Stimulated activated CD4-positive, alpha-beta T cell treated with anti-CD3 and anti-CD28 coated beads, Interleukin-2, amount 100 ng/mL, for 24 hours (primary cell): Measurements from ENCODE around the gene FRG2B.
"Not testable (repeated sequence)": the region's sequence is repeated elsewhere in the genome, so short reads cannot be mapped to it uniquely, and the experiment has no call there.

ENCODE experiments used
- DNase-seq, 2 donors: peaks; one replicate each; pipeline ENCODE4 v3.0.0-alpha.2; 2020

The FRG2B gene

DNA sequence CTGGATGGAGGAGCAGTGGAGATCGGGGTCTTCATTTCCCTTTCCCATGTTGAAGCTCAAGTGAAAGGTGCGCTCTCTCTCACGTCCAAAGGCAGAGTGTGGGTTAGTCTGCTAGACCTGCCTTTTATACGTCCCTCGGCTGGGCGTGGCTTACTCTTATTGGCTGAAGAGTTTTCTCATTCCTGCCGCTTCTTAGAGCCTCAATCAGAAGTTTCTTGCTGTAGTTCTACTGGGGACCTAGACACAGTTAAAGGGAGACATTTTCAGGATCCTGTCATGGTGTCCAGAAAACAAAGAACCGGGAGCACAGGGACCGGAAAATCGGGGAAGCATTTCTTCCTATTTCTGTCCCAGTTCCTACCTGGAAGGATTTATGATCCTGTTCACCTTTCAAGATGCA is at the start of gene FRG2B:
Gene FRG2B (minus strand): TSS at position 101 of the 400 bp plus-strand sequence. CDS start 53 bp downstream, at position 48.
- DNase-seq: not testable (repeated sequence)

DNA sequence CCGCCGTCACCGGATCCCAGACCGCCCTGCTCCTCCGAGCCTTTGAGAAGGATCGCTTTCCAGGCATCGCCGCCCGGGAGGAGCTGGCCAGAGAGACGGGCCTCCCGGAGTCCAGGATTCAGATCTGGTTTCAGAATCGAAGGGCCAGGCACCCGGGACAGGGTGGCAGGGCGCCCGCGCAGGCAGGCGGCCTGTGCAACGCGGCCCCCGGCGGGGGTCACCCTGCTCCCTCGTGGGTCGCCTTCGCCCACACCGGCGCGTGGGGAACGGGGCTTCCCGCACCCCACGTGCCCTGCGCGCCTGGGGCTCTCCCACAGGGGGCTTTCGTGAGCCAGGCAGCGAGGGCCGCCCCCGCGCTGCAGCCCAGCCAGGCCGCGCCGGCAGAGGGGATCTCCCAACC is 40.9 kb upstream of the FRG2B start:
- DNase-seq: not testable (repeated sequence)

DNA sequence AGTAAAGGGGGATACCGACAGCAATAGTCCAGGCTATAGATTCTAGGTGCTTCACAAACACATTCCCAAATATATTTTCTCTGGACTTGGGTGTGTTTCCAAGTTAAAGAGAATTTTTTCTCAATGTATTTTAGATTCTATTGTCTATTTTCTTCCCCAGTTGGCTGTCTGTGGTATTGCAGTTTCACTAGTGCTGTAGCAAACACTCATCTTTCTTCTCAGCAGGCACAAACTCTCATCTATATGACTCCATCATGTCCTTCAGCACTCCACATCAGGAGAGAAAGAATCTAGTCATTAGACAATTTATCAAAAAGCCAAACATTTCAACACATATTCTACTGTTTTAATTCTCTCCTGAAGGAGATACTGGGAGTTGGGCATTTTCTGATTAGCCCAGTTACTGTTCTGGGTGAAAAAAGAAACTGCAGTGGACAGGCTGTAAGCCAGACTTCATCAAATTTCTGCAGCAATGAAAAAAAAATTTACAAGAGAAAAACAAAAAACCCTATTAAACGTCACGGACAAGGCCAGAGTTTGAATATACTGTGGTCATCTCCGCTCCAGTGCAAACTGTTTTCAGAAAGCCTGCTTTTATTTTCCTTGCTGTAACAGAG is 37.1 kb upstream of the FRG2B start:
- not testable (repeated sequence) for DNase-seq

DNA sequence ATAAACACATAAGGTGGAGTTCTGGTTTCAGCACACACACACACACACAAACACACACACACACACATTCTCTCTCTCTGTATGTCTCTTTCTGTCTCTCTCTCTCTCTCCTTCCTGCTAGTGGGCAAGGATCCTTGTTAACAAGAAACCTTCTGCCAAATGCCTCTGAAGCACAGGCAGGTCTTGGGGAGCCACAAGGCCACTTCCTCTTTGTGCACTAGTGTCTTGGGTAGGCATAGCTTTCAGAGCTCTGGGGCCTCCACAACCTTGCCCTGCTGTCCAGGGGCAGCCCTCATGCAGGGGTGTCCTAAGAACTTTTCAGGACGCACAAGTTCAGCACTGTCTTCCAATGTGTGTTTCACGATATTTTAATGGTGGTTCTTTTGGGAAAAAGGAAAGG is 34.5 kb upstream of the FRG2B start:
- DNase-seq: not testable (repeated sequence)

DNA sequence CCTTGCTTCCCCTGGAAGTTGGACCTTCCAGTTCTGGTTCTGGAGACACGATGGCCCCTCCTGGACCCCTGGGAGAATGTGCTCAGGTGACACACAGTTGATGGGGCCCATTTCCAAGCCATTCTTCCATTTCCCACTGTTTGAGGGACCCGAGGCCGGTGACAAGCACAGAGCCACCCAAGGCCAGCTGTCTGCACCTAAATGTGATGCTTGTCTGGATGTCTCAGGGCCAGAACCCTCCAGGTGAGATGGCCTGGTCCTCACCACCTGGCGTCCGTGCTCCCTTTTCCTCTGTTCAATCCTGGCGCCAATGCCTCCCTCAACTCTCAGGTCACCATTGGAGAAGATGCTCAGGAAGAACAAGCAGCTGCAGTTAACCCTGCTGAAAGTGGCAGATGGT is 33.9 kb upstream of the FRG2B start:
- DNase-seq: not testable (repeated sequence)

DNA sequence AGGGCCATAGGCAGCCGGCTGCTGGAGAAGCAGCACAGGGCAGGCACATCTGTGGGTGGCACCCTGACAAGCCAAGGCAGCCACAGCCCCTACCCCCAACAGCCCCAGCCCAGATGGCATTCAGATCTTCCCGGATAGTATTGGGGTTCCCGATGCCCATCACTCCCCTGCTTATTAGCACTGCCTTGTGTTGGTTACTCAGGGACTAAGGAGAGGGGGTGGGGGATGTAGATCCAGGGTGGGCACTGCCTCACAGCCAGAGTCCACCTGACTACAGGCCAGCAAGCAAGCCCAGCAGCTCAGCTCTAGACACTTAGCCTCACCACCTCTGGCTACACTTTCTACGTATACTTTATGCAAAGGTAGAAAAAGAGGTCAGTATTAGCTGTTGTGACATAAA is 30.7 kb upstream of the FRG2B start:
- DNase-seq: not testable (repeated sequence)

DNA sequence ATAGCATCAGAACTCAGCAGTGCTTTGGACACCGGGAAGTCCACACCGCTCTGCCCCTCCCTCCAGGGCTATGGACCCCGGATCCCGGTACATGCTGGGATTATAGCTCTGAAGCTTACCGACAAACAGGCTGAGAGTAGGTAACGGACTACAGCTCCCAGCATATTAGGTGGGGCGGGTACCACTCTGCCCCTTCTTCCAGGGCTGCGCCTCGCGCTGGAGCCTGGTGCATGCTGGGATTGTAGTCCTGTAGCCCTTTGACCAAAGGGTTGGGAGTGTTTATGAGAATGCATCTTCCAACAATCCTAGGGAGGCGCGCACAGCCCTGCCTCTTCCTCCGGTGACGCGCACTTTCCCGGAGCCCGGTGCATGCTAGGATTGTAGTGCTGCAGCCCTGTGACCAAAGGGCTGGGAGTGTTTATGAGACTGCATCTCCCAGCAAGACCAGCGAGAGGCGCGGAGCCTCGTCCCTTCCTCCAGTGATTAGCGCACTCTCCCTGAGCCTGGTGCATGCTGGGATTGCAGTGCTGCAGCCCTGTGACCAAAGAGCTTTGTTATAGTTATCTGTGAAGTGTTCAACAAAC is 22.4 kb upstream of the FRG2B start:
- peak; percentile 4 to 30 for DNase-seq

DNA sequence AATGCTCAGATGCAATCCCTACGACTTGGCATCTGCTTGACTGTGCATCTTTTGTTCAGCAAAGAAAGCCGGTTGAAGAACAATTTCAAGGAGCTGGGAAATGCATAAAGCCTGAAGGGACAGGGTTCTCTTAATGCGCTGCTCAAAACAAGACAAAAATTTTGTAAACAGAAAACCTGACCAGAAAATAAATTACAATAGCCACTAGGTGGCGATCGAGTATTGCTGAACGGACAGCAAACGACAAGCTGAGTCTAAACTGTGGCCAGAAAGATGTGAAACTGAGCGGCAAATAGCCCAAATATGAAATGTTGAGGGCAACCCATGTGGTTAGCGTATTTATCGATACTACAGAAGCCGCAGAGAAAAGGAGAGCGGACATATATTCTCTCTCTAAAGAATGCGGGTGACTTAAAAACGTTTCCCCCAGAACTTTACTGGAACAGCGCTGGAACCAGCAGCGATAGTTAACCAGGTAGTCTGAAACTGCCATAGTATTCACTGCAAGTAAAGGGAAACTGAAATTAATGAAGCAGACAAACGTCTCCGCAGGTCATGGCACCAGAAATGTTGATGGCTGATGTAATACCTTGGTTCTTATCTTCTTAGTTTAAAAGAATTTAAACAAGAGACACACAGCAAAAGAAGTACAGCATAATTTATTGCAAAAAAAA is 20.6 kb upstream of the FRG2B start:
- not testable (repeated sequence) for DNase-seq

DNA sequence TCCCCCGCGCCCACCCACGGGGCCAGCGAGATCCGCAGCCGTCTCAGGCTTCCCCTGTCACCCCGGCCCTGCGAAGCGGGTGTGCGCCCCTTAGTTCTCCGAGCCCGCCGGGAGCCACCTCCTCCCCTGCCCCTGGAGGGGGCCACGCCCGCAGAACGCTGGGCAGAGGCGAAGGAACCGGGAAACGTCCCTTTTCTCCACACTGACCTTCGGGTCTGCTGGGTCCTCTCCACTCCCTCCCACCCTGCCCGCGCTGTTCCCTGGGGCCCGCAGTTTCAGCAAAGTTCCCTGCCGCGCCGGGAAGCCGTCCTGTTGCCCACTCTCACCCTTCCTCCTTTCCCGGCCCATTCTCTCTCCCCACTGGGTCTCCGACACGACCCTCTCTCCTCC is 11.2 kb upstream of the FRG2B start:
- not testable (repeated sequence) for DNase-seq

DNA sequence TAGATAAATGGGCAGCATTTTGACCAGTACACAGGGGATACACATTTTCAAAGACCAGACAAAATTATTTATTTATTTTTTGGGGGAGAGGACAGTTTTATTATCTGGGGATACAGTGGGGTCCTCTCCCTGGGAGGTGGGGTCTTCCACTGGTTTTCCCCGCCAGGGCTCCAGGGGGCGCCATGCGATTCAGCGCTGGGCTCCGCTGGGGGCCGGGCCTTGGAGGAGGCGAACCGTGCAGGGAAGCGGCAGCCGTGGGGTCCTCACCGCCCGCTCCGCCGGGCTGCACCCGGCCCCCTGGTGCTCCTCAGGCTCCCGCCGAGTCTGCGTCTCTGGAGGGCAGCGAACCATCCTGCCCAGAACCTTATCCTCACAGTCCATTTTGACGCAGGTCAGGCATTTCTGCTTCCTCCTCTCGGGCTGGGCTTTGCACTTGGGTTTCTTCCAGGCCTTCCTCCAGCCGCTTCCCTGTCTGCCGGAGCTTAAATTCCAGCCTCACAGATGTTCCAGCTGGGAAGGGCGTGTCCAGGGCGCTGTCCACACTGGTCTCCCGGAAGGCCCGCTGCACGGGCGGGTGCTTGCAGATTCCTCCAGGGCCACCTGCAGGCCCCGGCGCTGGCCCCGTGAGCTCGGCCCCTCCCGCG is 10.7 kb upstream of the FRG2B start:
- peak in 1 of 2 donors; percentile 29 for DNase-seq

DNA sequence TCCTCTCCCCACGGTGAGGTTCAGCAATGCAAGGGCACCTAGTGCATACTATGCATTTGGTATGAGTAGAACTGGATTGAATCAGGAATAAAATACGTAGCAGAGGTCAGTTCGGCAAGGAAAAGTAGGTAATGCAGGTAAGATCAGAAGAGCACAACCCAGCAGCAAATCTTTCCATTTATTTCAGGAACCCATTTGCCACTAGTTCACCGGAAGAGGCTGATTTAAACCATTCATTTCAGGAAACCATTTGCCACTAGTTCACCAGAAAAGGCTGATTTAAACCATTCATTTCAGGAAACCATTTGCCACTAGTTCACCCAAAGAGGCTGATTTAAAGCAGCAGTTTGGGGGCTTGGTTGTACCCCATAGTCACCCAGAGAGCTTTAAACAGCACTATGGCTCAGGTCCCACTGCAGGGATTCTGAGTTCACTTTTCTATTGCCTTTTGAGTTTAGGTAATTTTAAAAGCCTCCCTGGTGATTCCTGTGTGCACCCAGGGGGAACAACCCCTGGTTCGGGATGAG is 4.2 kb upstream of the FRG2B start:
- DNase-seq: not testable (repeated sequence)

DNA sequence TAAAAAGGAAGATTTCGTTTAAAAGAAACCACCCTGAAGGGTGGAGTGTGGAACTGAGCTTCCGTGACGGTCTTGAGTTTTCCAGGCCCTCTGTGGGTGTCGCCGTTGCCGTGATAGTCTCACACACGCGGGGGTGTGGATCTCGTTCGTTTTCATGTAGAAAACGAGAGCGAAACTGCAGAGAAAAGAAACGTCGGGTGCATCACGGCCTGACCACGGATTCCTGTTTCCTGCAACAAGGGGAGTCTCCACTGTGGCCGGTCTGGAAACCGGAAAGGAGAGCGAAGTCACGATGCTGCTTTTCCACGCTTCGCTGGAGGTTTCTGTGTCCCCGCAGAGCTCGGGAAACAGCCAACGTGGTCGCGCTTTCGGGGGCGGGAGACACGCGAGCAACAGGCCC is 4.1 kb downstream of the FRG2B start:
- peak in 1 of 2 donors; percentile 4 for DNase-seq

DNA sequence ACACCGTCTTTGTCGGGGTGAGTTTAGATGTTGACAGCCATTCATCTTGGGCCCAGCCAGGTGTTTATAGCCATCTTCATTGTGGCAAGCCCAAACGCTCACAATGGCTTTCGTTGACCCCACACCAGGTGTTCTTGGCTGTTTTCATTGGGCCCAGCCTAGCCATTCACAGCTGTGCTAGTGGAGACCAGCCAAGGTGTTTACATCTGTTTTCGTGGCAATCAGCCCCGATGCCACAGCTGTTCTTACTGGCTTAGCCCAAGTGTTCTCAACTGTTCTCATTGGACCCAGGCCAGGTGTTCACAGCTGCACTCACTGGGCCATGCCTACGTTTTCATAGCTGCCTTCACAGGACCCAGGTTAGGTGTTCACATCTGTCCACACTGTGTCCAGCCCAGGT is 7.7 kb downstream of the FRG2B start:
- DNase-seq: no peak

DNA sequence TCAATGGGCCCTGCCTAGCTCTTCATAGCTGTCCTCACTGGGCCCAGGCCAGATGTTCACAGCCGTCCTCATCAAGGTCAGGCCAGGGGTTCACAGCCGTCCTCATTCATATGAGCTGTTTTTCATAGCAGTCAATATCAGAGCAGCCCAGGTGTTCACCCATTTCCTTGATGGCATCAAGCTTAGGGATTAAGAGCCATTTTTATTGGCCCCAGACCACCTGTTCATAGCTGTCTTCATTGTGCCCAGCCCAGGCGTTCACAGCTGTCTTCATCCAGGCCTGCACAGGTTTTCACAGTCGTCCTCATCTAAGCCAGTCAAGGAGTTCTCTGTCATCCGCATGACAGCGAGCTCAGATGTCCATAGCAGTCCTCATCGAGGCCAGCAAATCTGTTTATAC is 9.4 kb downstream of the FRG2B start:
- no peak for DNase-seq

DNA sequence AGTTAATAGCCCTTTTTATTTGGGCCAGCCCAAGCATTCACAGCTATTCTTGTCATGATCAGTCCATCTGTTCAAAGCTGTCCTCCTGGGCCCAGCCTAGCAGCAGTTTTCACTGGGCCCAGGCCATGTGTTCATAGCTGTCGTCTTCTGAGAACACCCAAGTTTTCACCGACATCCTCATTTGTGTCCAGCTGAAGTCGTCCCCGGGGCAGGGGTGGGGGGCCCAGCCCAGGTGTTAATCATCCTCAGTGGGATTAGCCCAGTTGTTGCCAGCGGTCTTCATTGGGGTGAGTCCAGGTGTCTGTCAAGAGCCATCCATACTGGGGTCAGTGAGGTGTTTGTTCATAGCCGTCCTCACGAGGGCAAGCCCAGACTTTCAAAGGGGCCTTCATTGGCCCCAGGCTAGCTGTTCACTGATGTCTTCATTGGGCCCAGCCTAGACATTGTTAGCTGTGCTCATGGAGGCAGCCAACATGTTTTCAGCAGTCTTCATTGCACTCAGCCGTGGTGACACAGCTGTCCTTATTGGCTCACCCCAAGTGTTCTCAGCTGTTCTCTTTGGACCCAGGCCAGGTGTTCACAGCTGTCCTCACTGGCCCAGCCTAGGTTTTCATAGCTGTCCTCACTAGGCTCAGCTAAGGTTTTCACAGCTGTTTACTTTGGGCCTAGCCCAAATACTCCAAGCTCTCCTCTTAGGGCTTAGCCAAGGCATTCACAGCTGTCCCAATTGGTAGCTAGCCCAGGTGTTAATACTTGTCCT is 10.0 kb downstream of the FRG2B start:
- DNase-seq: no peak

DNA sequence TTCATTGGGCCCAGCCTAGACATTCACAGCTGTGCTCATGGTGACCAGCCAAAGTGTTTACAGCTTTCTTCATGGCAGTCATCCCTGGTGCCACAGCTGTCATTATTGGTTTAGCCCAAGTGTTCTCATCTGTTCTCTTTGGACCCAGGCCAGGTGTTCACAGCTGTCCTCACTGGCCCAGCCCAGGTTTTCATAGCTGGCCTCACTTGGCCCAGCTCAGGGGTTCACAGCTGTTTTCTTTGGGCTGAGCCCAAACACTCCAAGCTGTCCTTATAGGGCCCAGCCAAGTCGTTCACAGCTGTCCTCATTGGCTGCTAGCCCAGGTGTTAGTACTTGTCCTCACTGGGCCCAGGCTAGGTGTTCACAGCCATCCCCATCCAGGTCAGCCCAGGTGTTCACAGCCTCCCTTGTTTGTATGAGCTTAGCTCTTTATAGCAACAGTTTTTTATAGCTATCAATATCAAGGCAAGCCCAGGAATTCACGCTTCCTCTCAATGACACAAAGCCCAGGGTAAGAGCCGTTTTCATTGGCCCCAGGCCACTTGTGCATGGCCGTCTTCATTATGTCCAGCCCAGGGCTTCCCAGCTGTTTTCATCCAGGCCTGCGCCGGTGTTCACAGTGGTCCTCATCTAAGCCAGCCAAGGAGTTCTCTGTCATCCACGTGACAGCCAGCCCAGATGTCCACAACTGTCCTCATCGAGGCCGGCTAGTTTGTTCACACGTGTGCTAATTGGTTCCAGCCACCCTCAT is 11.6 kb downstream of the FRG2B start:
- no peak for DNase-seq

DNA sequence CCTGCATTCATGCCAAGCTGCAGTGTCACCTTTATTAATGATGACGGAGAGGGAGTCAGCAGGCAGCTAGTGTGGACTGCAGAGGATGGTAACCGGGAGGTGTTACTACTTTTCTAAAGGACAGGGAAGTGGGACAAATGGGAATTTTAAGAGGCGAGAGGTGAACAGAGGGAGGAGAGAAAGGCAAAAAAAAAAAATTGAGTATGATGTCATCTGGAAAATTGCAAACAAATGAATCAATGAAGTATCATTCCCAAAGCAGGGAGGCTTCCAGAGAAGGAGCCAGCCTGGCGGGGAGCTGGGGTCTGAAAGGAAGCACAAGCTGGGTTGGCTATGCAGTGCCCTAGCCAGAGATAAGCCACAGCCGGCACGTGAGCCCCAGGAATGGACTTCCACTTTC is 12.9 kb downstream of the FRG2B start:
- no peak for DNase-seq

DNA sequence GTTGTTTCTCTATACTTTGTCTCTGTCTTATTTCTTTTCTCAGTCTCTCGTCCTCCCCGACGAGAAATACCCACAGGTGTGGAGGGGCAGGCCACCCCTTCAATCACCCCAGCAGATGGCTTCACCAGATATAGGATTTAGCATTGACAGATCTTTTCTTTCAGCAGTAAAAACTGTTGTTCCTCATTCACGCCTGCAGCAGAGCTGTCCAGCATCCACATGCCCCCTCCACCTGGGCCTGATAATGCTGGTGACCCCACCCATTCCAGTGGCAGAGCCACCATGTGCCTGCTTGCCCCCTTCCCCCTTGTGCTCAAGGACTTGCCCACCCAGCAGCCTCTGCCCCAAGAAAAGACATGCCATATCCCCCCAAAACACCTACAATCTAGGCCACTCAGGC is 15.5 kb downstream of the FRG2B start:
- DNase-seq: no peak

DNA sequence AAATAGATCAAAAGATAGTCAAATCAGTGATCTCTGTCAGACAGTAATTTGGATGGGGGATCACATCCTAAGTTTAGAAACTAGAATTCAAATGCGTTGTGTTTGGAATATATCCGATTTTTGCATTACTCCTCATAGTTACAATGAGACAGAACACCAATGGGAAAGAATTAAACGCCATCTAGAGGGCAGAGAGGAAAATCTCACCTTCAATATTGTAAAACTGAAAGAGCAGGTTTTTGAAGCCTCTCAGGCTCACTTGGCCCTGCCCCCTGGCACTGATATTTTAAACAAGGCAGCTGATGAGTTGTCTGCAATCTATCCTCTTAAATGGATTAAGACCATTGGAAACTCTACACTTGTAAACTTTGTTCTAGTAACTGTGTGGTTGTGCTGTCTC is 17.7 kb downstream of the FRG2B start:
- no peak for DNase-seq

DNA sequence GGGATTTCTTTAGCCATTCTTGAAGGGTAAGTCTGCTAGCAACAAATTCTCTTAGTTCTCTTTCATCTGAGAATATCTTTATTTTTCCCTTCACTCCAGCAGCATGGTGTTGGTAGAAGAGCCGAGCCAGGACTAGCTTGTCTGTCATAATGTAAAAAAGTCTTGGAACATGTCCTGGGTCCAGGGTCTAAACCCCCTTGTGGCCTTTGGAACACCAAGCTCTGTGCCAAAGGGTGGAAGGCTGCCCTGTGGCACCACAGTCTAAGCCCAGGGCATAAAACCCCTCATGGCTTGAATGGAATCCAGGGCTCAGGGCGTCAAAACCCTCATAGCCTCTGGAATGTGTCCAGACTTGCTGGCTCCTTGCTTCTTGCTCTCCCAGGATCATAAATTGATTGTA is 23.2 kb downstream of the FRG2B start:
- DNase-seq: not testable (repeated sequence)

DNA sequence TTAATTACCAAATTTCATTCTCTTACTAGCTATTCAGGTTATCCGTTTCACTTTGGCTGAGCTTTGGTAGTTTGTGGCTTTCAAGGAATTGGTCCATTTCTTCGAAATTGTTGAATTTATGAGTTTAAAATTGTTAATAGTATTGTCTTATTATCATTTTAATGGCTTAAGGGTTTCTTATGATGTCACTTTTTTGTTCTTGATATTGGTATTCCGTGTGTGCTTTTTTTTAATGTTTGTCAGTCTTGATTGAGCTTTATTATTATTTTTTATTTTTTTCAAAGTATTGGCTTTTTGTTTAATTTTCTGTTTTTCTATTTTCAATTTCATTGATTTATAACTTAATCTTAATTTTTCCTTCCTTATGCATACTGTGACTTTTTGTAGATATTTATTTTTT is 25.9 kb downstream of the FRG2B start:
- DNase-seq: no peak

DNA sequence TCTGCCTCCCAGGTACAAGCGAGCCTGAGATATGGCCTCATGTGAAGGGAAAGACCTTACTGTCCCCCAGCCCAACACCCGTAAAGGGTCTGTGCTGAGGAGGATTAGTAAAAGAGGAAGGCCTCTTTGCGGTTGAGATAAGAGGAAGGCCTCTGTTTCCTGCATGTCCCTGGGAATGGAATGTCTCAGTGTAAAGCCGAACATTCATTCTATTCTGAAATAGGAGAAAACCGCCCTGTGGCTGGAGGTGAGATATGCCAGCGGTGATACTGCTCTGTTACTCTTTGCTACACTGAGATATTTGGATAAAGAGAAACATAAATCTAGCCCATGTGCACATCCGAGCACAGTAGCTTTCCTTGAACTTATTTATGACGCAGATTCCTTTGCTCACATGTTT is 26.7 kb downstream of the FRG2B start:
- DNase-seq: not testable (repeated sequence)
